Measurements from ENCODE around the gene TEP1.

DNA sequence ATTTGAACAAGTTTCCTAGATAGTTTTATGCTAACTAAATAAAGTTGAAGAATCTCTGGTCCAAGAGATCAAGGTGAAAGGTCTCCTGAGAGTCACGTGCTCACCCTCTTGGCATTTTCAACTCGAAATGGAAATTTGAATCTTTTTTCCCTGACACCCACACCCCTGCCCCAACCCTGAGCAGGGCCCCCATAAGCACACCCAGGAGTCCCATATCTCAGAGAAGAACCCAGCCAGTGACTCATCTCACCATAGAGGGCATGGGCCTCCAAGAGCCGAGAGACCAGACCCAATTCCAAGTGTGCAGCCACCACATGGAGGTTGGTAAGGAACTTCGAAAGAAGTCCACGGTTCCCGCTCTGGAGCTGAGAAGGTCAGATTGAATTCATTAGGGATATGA lies 32.6 kb downstream of the TEP1 start:
- TF ChIP-seq CTCF (IDR thresholded peaks at IDR 0.05; ENCODE audit: control extremely low read depth in 1 of 3, insufficient read depth in 1 of 3, low read depth in 1 of 3, low read length in 3 of 3) = no peak
- TF ChIP-seq SP1 (IDR thresholded peaks at IDR 0.05; ENCODE audit: low read depth, low read length) = no peak
- no peak for TF ChIP-seq POLR2A (IDR thresholded peaks at IDR 0.05; ENCODE audit: control extremely low read depth in 1 of 2, low read depth in 2 of 2, low read length in 2 of 2)
- TF ChIP-seq BACH1 (IDR thresholded peaks at IDR 0.05; ENCODE audit: low read length) = no peak
- TF ChIP-seq ZNF274 (IDR thresholded peaks at IDR 0.05; ENCODE audit: borderline replicate concordance, extremely low read depth, low read length) = no peak
- TF ChIP-seq SUZ12 (IDR thresholded peaks at IDR 0.05; ENCODE audit: low read length) = no peak
- TF ChIP-seq KDM5A (IDR thresholded peaks at IDR 0.05; ENCODE audit: low read length) = no peak
- TF ChIP-seq GABPA (IDR thresholded peaks at IDR 0.05; ENCODE audit: borderline replicate concordance, insufficient read depth, low read length) = no peak
- TF ChIP-seq POLR2AphosphoS5 (IDR thresholded peaks at IDR 0.05; ENCODE audit: low read depth, low read length) = no peak
